Measurements from ENCODE around the gene GNG11.
"Not testable (repeated sequence)": the region's sequence is repeated elsewhere in the genome, so short reads cannot be mapped to it uniquely, and the experiment has no call there.

GNG11 gene

GRCh38 chr7:93916315-93916714, 5.2 kb upstream of the GNG11 start:
- not testable (repeated sequence) for H3K9me3 ChIP-seq (ENCODE audit: low read length); H3K36me3 ChIP-seq (ENCODE audit: insufficient read depth, low read length); H3K4me1 ChIP-seq (ENCODE audit: insufficient read depth, low read length); H3K4me3 ChIP-seq (ENCODE audit: low read length); H3K27me3 ChIP-seq (ENCODE audit: insufficient read depth, low read length); H2AFZ ChIP-seq (ENCODE audit: low read depth, low read length)

- Histone ChIP-seq H3K36me3 (ENCODE audit: insufficient read depth, low read length) (no peaks in the 10 kb centered on the region), H3K4me1 (ENCODE audit: insufficient read depth, low read length) (peaks cover 24% of the 10 kb centered on the region), H3K4me3 (ENCODE audit: low read length) (peak overlapping the region; percentile 94), H3K9me3 (ENCODE audit: low read length) (no peaks in the 10 kb centered on the region), H2AFZ (ENCODE audit: low read depth, low read length) (peak overlapping the region; percentile 97), H3K27me3 (ENCODE audit: insufficient read depth, low read length) (no peaks in the 10 kb centered on the region)
Observed at GRCh38 chr7:93920496-93921182, 896 bp upstream of the GNG11 start.

- Histone ChIP-seq H3K36me3 (ENCODE audit: insufficient read depth, low read length) (peaks cover 3% of the 10 kb centered on the region), H3K4me3 (ENCODE audit: low read length) (peak overlapping the region; percentile 94), H3K27me3 (ENCODE audit: insufficient read depth, low read length) (no peaks in the 10 kb centered on the region), H2AFZ (ENCODE audit: low read depth, low read length) (peak overlapping the region; percentile 97), H3K4me1 (ENCODE audit: insufficient read depth, low read length) (peaks cover 24% of the 10 kb centered on the region), H3K9me3 (ENCODE audit: low read length) (no peaks in the 10 kb centered on the region)
Observed at GRCh38 chr7:93921186-93921585, 349 bp upstream of the GNG11 start.

- peak overlapping the region; percentile 16 for H2AFZ ChIP-seq (ENCODE audit: low read depth, low read length)
- H3K36me3 ChIP-seq (ENCODE audit: insufficient read depth, low read length) = peaks cover 10% of the 10 kb centered on the region
- peak overlapping the region; percentile 94 for H3K4me3 ChIP-seq (ENCODE audit: low read length)
- peaks cover 24% of the 10 kb centered on the region for H3K4me1 ChIP-seq (ENCODE audit: insufficient read depth, low read length)
- no peaks in the 10 kb centered on the region for H3K9me3 ChIP-seq (ENCODE audit: low read length)
- H3K27me3 ChIP-seq (ENCODE audit: insufficient read depth, low read length) = no peaks in the 10 kb centered on the region
Observed at GRCh38 chr7:93923296-93923695, 1.8 kb downstream of the GNG11 start.

- Histone ChIP-seq H3K9me3 (ENCODE audit: low read length) (no peaks in the 10 kb centered on the region), H2AFZ (ENCODE audit: low read depth, low read length) (no peak overlapping the region), H3K4me1 (ENCODE audit: insufficient read depth, low read length) (peaks cover 24% of the 10 kb centered on the region), H3K36me3 (ENCODE audit: insufficient read depth, low read length) (peaks cover 10% of the 10 kb centered on the region), H3K27me3 (ENCODE audit: insufficient read depth, low read length) (no peaks in the 10 kb centered on the region), H3K4me3 (ENCODE audit: low read length) (peak overlapping the region; percentile 94)
Observed at GRCh38 chr7:93923942-93924341, 2.4 kb downstream of the GNG11 start.

GRCh38 chr7:93926800-93927199, 5.3 kb downstream of the GNG11 start:
- Histone ChIP-seq H3K4me3 (ENCODE audit: low read length) (no peak overlapping the region), H3K9me3 (ENCODE audit: low read length) (no peaks in the 10 kb centered on the region), H3K36me3 (ENCODE audit: insufficient read depth, low read length) (peaks cover 10% of the 10 kb centered on the region), H3K27me3 (ENCODE audit: insufficient read depth, low read length) (no peaks in the 10 kb centered on the region), H2AFZ (ENCODE audit: low read depth, low read length) (no peak overlapping the region), H3K4me1 (ENCODE audit: insufficient read depth, low read length) (peaks cover 15% of the 10 kb centered on the region)

GRCh38 chr7:93927585-93927984, 6.0 kb downstream of the GNG11 start:
- H3K4me1 ChIP-seq (ENCODE audit: insufficient read depth, low read length) = peaks cover 15% of the 10 kb centered on the region
- H3K36me3 ChIP-seq (ENCODE audit: insufficient read depth, low read length) = peaks cover 10% of the 10 kb centered on the region
- no peaks in the 10 kb centered on the region for H3K27me3 ChIP-seq (ENCODE audit: insufficient read depth, low read length)
- H2AFZ ChIP-seq (ENCODE audit: low read depth, low read length) = no peak overlapping the region
- no peak overlapping the region for H3K4me3 ChIP-seq (ENCODE audit: low read length)
- H3K9me3 ChIP-seq (ENCODE audit: low read length) = no peaks in the 10 kb centered on the region

GRCh38 chr7:93931655-93932054, 10.1 kb downstream of the GNG11 start:
- Histone ChIP-seq H3K27me3 (ENCODE audit: insufficient read depth, low read length) (no peaks in the 10 kb centered on the region), H3K9me3 (ENCODE audit: low read length) (no peaks in the 10 kb centered on the region), H3K4me1 (ENCODE audit: insufficient read depth, low read length) (no peaks in the 10 kb centered on the region), H2AFZ (ENCODE audit: low read depth, low read length) (no peak overlapping the region), H3K36me3 (ENCODE audit: insufficient read depth, low read length) (peaks cover 3% of the 10 kb centered on the region), H3K4me3 (ENCODE audit: low read length) (no peak overlapping the region)

- H3K9me3 ChIP-seq (ENCODE audit: low read length) = no peaks in the 10 kb centered on the region
- no peaks in the 10 kb centered on the region for H3K4me1 ChIP-seq (ENCODE audit: insufficient read depth, low read length)
- no peak overlapping the region for H2AFZ ChIP-seq (ENCODE audit: low read depth, low read length)
- H3K4me3 ChIP-seq (ENCODE audit: low read length) = no peak overlapping the region
- H3K27me3 ChIP-seq (ENCODE audit: insufficient read depth, low read length) = no peaks in the 10 kb centered on the region
- no peaks in the 10 kb centered on the region for H3K36me3 ChIP-seq (ENCODE audit: insufficient read depth, low read length)
Observed at GRCh38 chr7:93933156-93933555, 11.6 kb downstream of the GNG11 start.

GRCh38 chr7:93935102-93935501, 13.6 kb downstream of the GNG11 start:
- Histone ChIP-seq H3K4me3 (ENCODE audit: low read length) (no peak overlapping the region), H3K9me3 (ENCODE audit: low read length) (no peaks in the 10 kb centered on the region), H3K36me3 (ENCODE audit: insufficient read depth, low read length) (no peaks in the 10 kb centered on the region), H2AFZ (ENCODE audit: low read depth, low read length) (no peak overlapping the region), H3K4me1 (ENCODE audit: insufficient read depth, low read length) (no peaks in the 10 kb centered on the region), H3K27me3 (ENCODE audit: insufficient read depth, low read length) (no peaks in the 10 kb centered on the region)

- H3K27me3 ChIP-seq (ENCODE audit: insufficient read depth, low read length) = no peaks in the 10 kb centered on the region
- H3K4me3 ChIP-seq (ENCODE audit: low read length) = no peak overlapping the region
- H3K9me3 ChIP-seq (ENCODE audit: low read length) = no peaks in the 10 kb centered on the region
- no peak overlapping the region for H2AFZ ChIP-seq (ENCODE audit: low read depth, low read length)
- H3K4me1 ChIP-seq (ENCODE audit: insufficient read depth, low read length) = no peaks in the 10 kb centered on the region
- H3K36me3 ChIP-seq (ENCODE audit: insufficient read depth, low read length) = no peaks in the 10 kb centered on the region
Observed at GRCh38 chr7:93937818-93938217, 16.3 kb downstream of the GNG11 start.

GRCh38 chr7:93938293-93938692, 16.8 kb downstream of the GNG11 start:
- Histone ChIP-seq H3K27me3 (ENCODE audit: insufficient read depth, low read length) (no peaks in the 10 kb centered on the region), H3K4me1 (ENCODE audit: insufficient read depth, low read length) (no peaks in the 10 kb centered on the region), H3K36me3 (ENCODE audit: insufficient read depth, low read length) (no peaks in the 10 kb centered on the region), H2AFZ (ENCODE audit: low read depth, low read length) (no peak overlapping the region), H3K9me3 (ENCODE audit: low read length) (no peaks in the 10 kb centered on the region), H3K4me3 (ENCODE audit: low read length) (no peak overlapping the region)

- H2AFZ ChIP-seq (ENCODE audit: low read depth, low read length) = no peak overlapping the region
- no peaks in the 10 kb centered on the region for H3K36me3 ChIP-seq (ENCODE audit: insufficient read depth, low read length)
- no peaks in the 10 kb centered on the region for H3K9me3 ChIP-seq (ENCODE audit: low read length)
- H3K4me1 ChIP-seq (ENCODE audit: insufficient read depth, low read length) = no peaks in the 10 kb centered on the region
- H3K4me3 ChIP-seq (ENCODE audit: low read length) = no peak overlapping the region
- no peaks in the 10 kb centered on the region for H3K27me3 ChIP-seq (ENCODE audit: insufficient read depth, low read length)
Observed at GRCh38 chr7:93941945-93942344, 20.4 kb downstream of the GNG11 start.

Data from neuron (in vitro differentiated cells).